IMR-90 (cell line): ENCODE results near the gene ARF1. TPM values are rescaled to one million over a fixed set of nuclear protein-coding genes. Genes with fewer than 3 reads are reported as not detected.

Experiments
- ATAC-seq: fragments of 200-7000 bp; cut with Tn5 transposase; 2 replicates; pipeline ENCODE4 v1.9.1; 2020; ENCODE audit warnings: low read depth, mild to moderate bottlenecking, moderate library complexity
- BruUV-seq: library from RNA; stranded (reverse); fragments of 400-500 nt; replicated peaks from 2 replicates; lab custom pipeline; 2021; lab: Mats Ljungman, UMichigan
- CTCF ChIA-PET: fragments of 300-600 bp; formaldehyde crosslinking; extraction: SDS; loops from one replicate; lab custom pipeline; 2021; ENCODE audit warnings: antibody characterized with exemption; lab: Yijun Ruan, JAX
- POLR2A ChIA-PET: fragments of 300-600 bp; sonication (Branson Sonifier 250); formaldehyde crosslinking; loops from one replicate; lab custom pipeline; 2022; ENCODE audit warnings: antibody characterized with exemption; ENCODE audit not compliant: unreplicated experiment; lab: Charles Lee
- DNase-seq: peaks from one replicate; pipeline ENCODE4 v3.0.0; 2013
- H2AFZ ChIP-seq: replicated peaks from 2 replicates; pipeline ENCODE3; 2013; ENCODE audit warnings: low read length, mild to moderate bottlenecking; ENCODE audit not compliant: poor library complexity
- H2AK5ac ChIP-seq: 2 replicates; pipeline ENCODE4 v1.6.1; 2013; ENCODE audit warnings: low read depth, low read length, inconsistent platforms
- H2AK9ac ChIP-seq: replicated peaks from 2 replicates; pipeline ENCODE3; 2013; ENCODE audit warnings: mild to moderate bottlenecking, low read depth, low read length, moderate library complexity; ENCODE audit not compliant: poor library complexity
- H2BK120ac ChIP-seq: 2 replicates; pipeline ENCODE4 v1.6.1; 2013; ENCODE audit warnings: low read depth, low read length, inconsistent platforms
- H2BK15ac ChIP-seq: 3 replicates; pipeline ENCODE4 v1.6.1; 2013; ENCODE audit warnings: low read depth, low read length, inconsistent platforms
- H2BK20ac ChIP-seq: 2 replicates; pipeline ENCODE4 v1.6.1; 2013; ENCODE audit warnings: low read depth, mild to moderate bottlenecking, inconsistent platforms, low read length, moderate library complexity
- H2BK5ac ChIP-seq: 2 replicates; pipeline ENCODE4 v1.6.1; 2013; ENCODE audit warnings: mild to moderate bottlenecking, low read depth, low read length, inconsistent platforms; ENCODE audit not compliant: poor library complexity, severe bottlenecking
- H3K14ac ChIP-seq: replicated peaks from 2 replicates; pipeline ENCODE4 v1.6.1; 2013; ENCODE audit warnings: low read depth, low read length, inconsistent platforms
- H3K18ac ChIP-seq: 2 replicates; pipeline ENCODE4 v1.6.1; 2013; ENCODE audit warnings: low read depth, low read length, control low read depth
- H3K23ac ChIP-seq: 2 replicates; pipeline ENCODE4 v1.6.1; 2013; ENCODE audit warnings: low read depth, low read length, inconsistent platforms
- H3K27ac ChIP-seq: 2 replicates; pipeline ENCODE4 v1.5.1; 2013; ENCODE audit warnings: mild to moderate bottlenecking, control low read depth, low read length; ENCODE audit not compliant: insufficient read depth
- H3K27me3 ChIP-seq: 2 replicates; pipeline ENCODE4 v1.6.1; 2013; ENCODE audit warnings: low read length; ENCODE audit not compliant: control insufficient read depth, insufficient read depth
- H3K36me3 ChIP-seq: 2 replicates; pipeline ENCODE4 v1.6.1; 2013; ENCODE audit warnings: low read length, mixed read lengths; ENCODE audit not compliant: control insufficient read depth, insufficient read depth
- H3K4ac ChIP-seq: 2 replicates; pipeline ENCODE4 v1.6.1; 2013; ENCODE audit warnings: low read depth, low read length, inconsistent platforms
- H3K4me1 ChIP-seq: 2 replicates; pipeline ENCODE4 v1.6.1; 2013; ENCODE audit warnings: low read length, mixed read lengths; ENCODE audit not compliant: control insufficient read depth, insufficient read depth
- H3K4me2 ChIP-seq: 2 replicates; pipeline ENCODE4 v1.6.1; 2013; ENCODE audit warnings: low read depth, mild to moderate bottlenecking, control low read depth, low read length, moderate library complexity
- H3K4me3 ChIP-seq: 2 replicates; pipeline ENCODE4 v1.5.1; 2013; ENCODE audit warnings: low read depth, mild to moderate bottlenecking, control low read depth, low read length, moderate library complexity; ENCODE audit not compliant: insufficient read depth
- H3K56ac ChIP-seq: 2 replicates; pipeline ENCODE4 v1.6.1; 2013; ENCODE audit warnings: low read length, inconsistent platforms; ENCODE audit not compliant: insufficient read depth; ENCODE audit errors: extremely low read depth
- H3K79me1 ChIP-seq, 2 experiments: 2 replicates each; pipeline ENCODE4 v1.6.1; 2013; ENCODE audit warnings: low read length in 2 of 2, inconsistent platforms in 1 of 2, low read depth in 1 of 2
- H3K9ac ChIP-seq: 2 replicates; pipeline ENCODE4 v1.6.1; 2013; ENCODE audit warnings: low read depth, low read length, control low read depth
- H3K9me1 ChIP-seq: 2 replicates; pipeline ENCODE4 v1.6.1; 2013; ENCODE audit warnings: low read length, inconsistent platforms; ENCODE audit not compliant: insufficient read depth
- H3K9me3 ChIP-seq: 2 replicates; pipeline ENCODE4 v1.6.1; 2013; ENCODE audit warnings: low read length; ENCODE audit not compliant: control insufficient read depth, insufficient read depth
- H4K20me1 ChIP-seq: 2 replicates; pipeline ENCODE4 v1.6.1; 2013; ENCODE audit warnings: low read length, inconsistent platforms; ENCODE audit not compliant: insufficient read depth
- H4K5ac ChIP-seq: 2 replicates; pipeline ENCODE4 v1.6.1; 2013; ENCODE audit warnings: mild to moderate bottlenecking, low read depth, low read length, control low read depth
- H4K8ac ChIP-seq, 2 experiments: 2 replicates each; pipeline ENCODE4 v1.6.1; 2013; ENCODE audit warnings: low read depth in 2 of 2, low read length in 2 of 2, control low read depth in 1 of 2, inconsistent platforms in 1 of 2
- H4K91ac ChIP-seq: 2 replicates; pipeline ENCODE4 v1.6.1; 2013; ENCODE audit warnings: low read depth, low read length, inconsistent platforms; ENCODE audit not compliant: insufficient read depth
- CEBPB ChIP-seq: IDR thresholded peaks from 2 replicates; pipeline ENCODE4 v1.6.1; 2012; ENCODE audit warnings: low read depth, low read length, improper control_type of control experiment
- CHD1 ChIP-seq: IDR thresholded peaks from 2 replicates; pipeline ENCODE4 v1.6.1; 2012; ENCODE audit warnings: low read depth, low read length, improper control_type of control experiment
- ELK1 ChIP-seq: fragments of 150-350 bp; IDR thresholded peaks from 2 replicates; pipeline ENCODE4 v1.6.1; 2016; ENCODE audit warnings: low read depth, mild to moderate bottlenecking, low read length, moderate library complexity, borderline replicate concordance
- FOS ChIP-seq: fragments of 150-350 bp; IDR thresholded peaks from 2 replicates; pipeline ENCODE4 v1.6.1; 2016; ENCODE audit warnings: low read depth, low read length
- MAFK ChIP-seq: IDR thresholded peaks from 2 replicates; pipeline ENCODE4 v1.6.1; 2012; ENCODE audit warnings: low read depth, low read length, improper control_type of control experiment
- NFE2L2 ChIP-seq: fragments of 150-350 bp; IDR thresholded peaks from 2 replicates; pipeline ENCODE4 v1.6.1; 2016; ENCODE audit warnings: low read depth, mild to moderate bottlenecking, low read length
- POLR2A ChIP-seq: IDR thresholded peaks from 2 replicates; pipeline ENCODE4 v1.6.1; 2012; ENCODE audit warnings: mild to moderate bottlenecking, low read depth, low read length
- RAD21 ChIP-seq: IDR thresholded peaks from 2 replicates; pipeline ENCODE4 v1.6.1; 2012; ENCODE audit warnings: low read length, improper control_type of control experiment
- RCOR1 ChIP-seq: IDR thresholded peaks from 2 replicates; pipeline ENCODE4 v1.6.1; 2012; ENCODE audit warnings: mild to moderate bottlenecking, low read length, improper control_type of control experiment; ENCODE audit not compliant: insufficient replicate concordance
- SMC3 ChIP-seq: fragments of 150-350 bp; IDR thresholded peaks from 2 replicates; pipeline ENCODE4 v1.6.1; 2016; ENCODE audit warnings: low read depth, mild to moderate bottlenecking, antibody characterized with exemption, low read length, moderate library complexity
- USF2 ChIP-seq: fragments of 150-350 bp; IDR thresholded peaks from 2 replicates; pipeline ENCODE4 v1.6.1; 2017; ENCODE audit warnings: mild to moderate bottlenecking, antibody characterized with exemption, low read length, low read depth
- WGBS, 2 experiments: methylation state at CpG; one replicate each; pipeline versions ENCODE4 v1.1.5 to v1.1.7; 2013; ENCODE audit warnings: missing lambda C conversion rate in 2 of 2; ENCODE audit not compliant: insufficient read length in 1 of 2; ENCODE audit errors: extremely low coverage in 2 of 2; 5-methylcytosine and 5-hydroxymethylcytosine counted together
- dilution Hi-C: fragments of 300-500 bp; cut with HindIII; formaldehyde crosslinking; loops from one replicate; pipeline ENCODE4 v1.14.3; 2018; ENCODE audit warnings: low sequenced_read_pairs; ENCODE audit not compliant: unreplicated experiment
- in situ Hi-C: fragments of 300-500 bp; cut with MboI; formaldehyde crosslinking; loops from 3 replicates; pipeline ENCODE4 v1.14.3; 2019; ENCODE audit warnings: low sequenced_read_pairs, inconsistent platforms, mixed read lengths
- intact Hi-C: fragments of 100-400 bp; cut with micrococcal nuclease; formaldehyde crosslinking; loops from 2 replicates; pipeline ENCODE4 v1.10.0; 2022
- polyA plus RNA-seq, 3 experiments: library from polyadenylated mRNA; depleted of rRNA; stranded (reverse); fragments of >200 nt; gene quantifications; 2 replicates each; pipeline ENCODE4 v1.2.3, GENCODE V29; 2012; ENCODE audit warnings: low replicate concordance in 1 of 3
- total RNA-seq: library from RNA; depleted of rRNA; stranded (reverse); fragments of >200 nt; gene quantifications from 2 replicates; pipeline ENCODE4 v1.2.3, GENCODE V29; 2012
- TF ChIP-seq, protein P1 (sequence below): conservative IDR thresholded peaks from 2 replicates; pipeline ENCODE4 v1.5.1; 2012; ENCODE audit warnings: mild to moderate bottlenecking, low read depth, low read length, improper control_type of control experiment

The ARF1 gene
- total and polyA plus RNA-seq, 2 of the 4 experiments (the other 2 are of a cell fraction), result 330 to 1,100 TPM

DNA sequence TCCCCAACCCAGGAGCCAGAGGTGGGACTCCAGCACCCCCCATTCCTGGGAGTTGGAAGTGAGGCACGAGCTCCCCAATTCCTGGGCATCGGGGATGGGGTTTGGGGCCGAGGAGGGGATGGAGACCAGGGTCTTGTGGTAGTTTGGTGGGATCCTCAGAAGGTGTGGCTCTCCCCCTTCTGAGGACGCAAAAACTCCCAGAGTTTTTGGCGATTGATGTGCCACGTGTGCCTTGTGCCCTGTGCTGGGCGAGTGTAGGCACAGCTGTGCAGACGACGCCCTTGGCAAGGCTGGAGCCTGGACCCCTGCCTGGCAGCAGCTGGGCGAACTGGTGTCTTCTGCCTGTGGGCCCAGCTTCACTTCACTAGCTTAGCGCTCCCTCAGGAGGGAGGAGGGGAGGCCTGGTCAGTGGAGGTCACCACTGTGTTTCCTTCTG, 60.2 kb downstream of the ARF1 start:
- no peak for DNase-seq
- Histone ChIP-seq H4K8ac (no peak overlapping the region), H3K4ac (no peak overlapping the region), H4K91ac (no peak overlapping the region), H3K79me1 (peaks cover 0 to 60% of the 10 kb centered on the region in 2 experiments; a peak in 2 of 4 replicates), H4K20me1 (peaks cover 67% of the 10 kb centered on the region), H2AK5ac (no peak overlapping the region), H3K14ac (no peak overlapping the region), H3K9me3 (no peaks in the 10 kb centered on the region), H3K4me1 (peaks cover 19% of the 10 kb centered on the region), H3K18ac (no peak overlapping the region), H3K56ac (no peak overlapping the region), H3K27me3 (no peaks in the 10 kb centered on the region), H2AK9ac (no peak overlapping the region), H4K5ac (no peak overlapping the region), H2BK5ac (no peak overlapping the region), H3K9me1 (peaks cover 24% of the 10 kb centered on the region), H3K4me2 (no peak overlapping the region; the same call in 1 of the 2 replicates), H3K27ac (no peak overlapping the region), H3K23ac (no peak overlapping the region), H3K4me3 (no peak overlapping the region), H2BK120ac (no peak overlapping the region), H3K9ac (no peak overlapping the region), H3K36me3 (peaks cover 12% of the 10 kb centered on the region), H2BK20ac (no peak overlapping the region), H2BK15ac (no peak overlapping the region), H2AFZ (peak overlapping the region; percentile 14)
- TF ChIP-seq SMC3, result no peak
- TF ChIP-seq NFE2L2, result no peak
- TF ChIP-seq FOS, result no peak
- TF ChIP-seq CHD1, result no peak
- TF ChIP-seq RAD21, result no peak
- no peak for TF ChIP-seq USF2
- no peak for TF ChIP-seq ELK1
- TF ChIP-seq, protein P1, sequence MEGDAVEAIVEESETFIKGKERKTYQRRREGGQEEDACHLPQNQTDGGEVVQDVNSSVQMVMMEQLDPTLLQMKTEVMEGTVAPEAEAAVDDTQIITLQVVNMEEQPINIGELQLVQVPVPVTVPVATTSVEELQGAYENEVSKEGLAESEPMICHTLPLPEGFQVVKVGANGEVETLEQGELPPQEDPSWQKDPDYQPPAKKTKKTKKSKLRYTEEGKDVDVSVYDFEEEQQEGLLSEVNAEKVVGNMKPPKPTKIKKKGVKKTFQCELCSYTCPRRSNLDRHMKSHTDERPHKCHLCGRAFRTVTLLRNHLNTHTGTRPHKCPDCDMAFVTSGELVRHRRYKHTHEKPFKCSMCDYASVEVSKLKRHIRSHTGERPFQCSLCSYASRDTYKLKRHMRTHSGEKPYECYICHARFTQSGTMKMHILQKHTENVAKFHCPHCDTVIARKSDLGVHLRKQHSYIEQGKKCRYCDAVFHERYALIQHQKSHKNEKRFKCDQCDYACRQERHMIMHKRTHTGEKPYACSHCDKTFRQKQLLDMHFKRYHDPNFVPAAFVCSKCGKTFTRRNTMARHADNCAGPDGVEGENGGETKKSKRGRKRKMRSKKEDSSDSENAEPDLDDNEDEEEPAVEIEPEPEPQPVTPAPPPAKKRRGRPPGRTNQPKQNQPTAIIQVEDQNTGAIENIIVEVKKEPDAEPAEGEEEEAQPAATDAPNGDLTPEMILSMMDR, result no peak
- no peak for TF ChIP-seq MAFK
- no peak for TF ChIP-seq POLR2A
- no peak for TF ChIP-seq RCOR1
- TF ChIP-seq CEBPB, result no peak
- dilution Hi-C loops, result no loop called here
- no TSS peak for BruUV-seq
- ChIA-PET POLR2A (no interaction called here), CTCF (interaction anchor here (1.3 kb wide), 1 partner anchor 147 kb away, joined by 4 read pairs; no protein-coding TSS in a partner anchor)
- in situ Hi-C loops, result no loop called here
- intact Hi-C loops, result loop anchor here (5.0 kb wide), 1 partner anchor 40 kb away; the partner anchor contains the start of gene C1orf35
- 78% methylated on average over 5 of the region's 11 CpGs; no CpG with 5 or more reads in 1 of the 2 experiments for WGBS, 2 experiments
- ATAC-seq, result no peak
